Retinal pigment epithelial cell (primary cell): Measurements from ENCODE around the gene BCAR3.

Experiments
- DNase-seq: peaks from one replicate; pipeline ENCODE4 v3.0.0-alpha.2; 2010; ENCODE audit warnings: low read depth
- H3K4me3 ChIP-seq: 2 replicates; pipeline ENCODE4 v1.5.1; 2011; ENCODE audit warnings: mild to moderate bottlenecking, low read length, control low read depth, moderate library complexity
- CTCF ChIP-seq: conservative IDR thresholded peaks from 2 replicates; pipeline ENCODE4 v1.5.1; 2011; ENCODE audit warnings: low read depth, low read length, control low read depth, inconsistent platforms

BCAR3 gene

GRCh38 chr1:93587354-93587753, 94.3 kb downstream of the BCAR3 start:
- H3K4me3 ChIP-seq = no peak overlapping the region
- TF ChIP-seq CTCF = no peak
- no peak for DNase-seq

DNA sequence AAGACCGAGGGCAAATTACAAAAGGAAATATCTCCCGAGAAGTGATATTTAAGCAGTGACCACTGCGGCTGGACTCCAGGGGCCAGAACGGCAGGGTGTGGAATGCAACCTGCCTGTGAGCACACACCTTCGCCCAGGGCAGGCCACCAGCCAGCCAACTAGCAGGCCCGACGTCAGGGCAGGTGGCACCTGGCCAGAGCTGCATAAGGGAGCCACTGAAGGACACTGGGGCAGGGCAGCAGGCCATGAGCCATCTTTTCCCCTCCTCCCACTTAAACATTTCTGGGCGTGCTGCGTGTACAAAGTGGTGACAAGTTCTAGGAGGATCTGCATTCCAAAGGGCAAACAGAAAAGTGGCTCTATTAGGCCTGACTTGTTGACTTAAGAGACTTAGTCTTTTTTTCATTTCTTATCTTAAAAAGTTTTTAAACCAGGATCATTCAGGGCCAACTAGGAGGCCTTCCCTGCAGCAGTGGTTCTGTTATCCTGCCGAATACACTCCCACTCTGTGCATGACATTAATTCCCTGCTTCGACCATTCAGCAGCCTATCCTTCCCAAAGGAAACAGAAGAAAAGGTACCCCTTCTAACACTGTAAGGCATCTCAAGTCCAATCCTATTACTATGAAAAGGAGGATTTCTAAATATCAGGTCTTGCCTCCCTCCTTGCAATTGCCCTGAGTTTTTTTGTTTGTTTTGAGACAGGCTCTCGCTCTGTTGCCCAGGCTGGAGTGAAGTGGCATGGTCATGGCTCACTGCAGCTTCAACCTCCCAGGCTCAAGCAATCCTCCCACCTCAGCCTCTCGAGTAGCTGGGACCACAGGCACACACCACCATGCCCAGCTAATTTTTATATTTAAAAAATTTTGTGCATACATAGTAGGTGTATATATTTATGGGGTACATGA, 96.3 kb downstream of the BCAR3 start:
- no peak for TF ChIP-seq CTCF
- no peak overlapping the region for H3K4me3 ChIP-seq
- no peak for DNase-seq

GRCh38 chr1:93584261-93585003, 97.2 kb downstream of the BCAR3 start:
- TF ChIP-seq CTCF = no peak
- DNase-seq = no peak
- no peak overlapping the region for H3K4me3 ChIP-seq

DNA sequence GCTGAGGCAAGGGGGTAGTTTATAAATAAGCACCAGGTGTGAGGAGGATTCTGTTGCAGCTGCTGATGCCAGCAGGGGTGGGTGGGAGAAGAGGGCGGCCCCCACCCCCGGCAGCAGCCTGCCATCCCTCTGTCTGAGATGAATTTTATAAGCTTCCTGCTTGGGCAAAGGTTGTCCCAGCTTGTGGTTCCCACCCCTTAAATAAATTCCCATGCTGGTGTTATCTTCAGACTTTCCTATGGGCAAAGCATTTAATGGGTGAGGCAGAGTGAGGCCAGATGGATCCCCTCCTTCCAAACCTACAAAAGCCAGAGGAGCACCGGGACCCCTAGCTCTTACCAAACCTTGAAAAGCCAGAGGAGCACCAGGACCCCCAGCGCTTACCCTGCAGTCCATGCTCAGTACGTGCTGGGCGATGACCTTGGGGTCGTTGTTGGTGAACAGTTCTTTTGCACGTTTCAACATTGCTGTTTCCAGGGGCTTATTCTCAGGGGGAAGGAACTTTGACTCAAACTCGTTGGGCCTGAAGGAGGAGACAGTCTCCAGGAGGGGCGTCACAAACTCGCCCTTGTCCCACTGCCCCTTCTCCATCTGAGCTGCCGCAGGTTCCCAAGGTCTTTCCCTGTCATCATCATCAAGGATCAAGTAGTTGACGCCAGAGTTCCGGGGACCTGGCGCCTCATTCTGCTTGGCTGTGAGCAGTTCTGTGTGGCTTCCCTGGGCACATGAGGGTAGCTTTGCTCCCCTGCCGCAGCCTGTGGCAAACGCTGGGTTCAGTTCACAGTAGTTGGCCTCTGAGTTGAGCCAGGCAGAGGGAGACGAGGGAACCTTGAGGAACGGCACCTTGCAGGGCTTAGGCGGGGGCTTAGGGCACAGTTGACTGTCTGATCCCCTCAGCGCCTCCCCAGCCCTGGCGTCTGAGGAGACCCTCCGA, 99.5 kb downstream of the BCAR3 start:
- no peak for DNase-seq

GRCh38 chr1:93579891-93580290, 101.7 kb downstream of the BCAR3 start:
- DNase-seq = no peak
- no peak for TF ChIP-seq CTCF
- no peak overlapping the region for H3K4me3 ChIP-seq

More for the DNA sequence above, 99.5 kb downstream of the BCAR3 start:
- TF ChIP-seq CTCF = no peak
- no peak overlapping the region for H3K4me3 ChIP-seq

- DNase-seq = no peak
- no peak for TF ChIP-seq CTCF
- H3K4me3 ChIP-seq = no peak overlapping the region
Measured at GRCh38 chr1:93578911-93579825, 102.5 kb downstream of the BCAR3 start.
